ENCODE data around the gene PPM1J.

DNA sequence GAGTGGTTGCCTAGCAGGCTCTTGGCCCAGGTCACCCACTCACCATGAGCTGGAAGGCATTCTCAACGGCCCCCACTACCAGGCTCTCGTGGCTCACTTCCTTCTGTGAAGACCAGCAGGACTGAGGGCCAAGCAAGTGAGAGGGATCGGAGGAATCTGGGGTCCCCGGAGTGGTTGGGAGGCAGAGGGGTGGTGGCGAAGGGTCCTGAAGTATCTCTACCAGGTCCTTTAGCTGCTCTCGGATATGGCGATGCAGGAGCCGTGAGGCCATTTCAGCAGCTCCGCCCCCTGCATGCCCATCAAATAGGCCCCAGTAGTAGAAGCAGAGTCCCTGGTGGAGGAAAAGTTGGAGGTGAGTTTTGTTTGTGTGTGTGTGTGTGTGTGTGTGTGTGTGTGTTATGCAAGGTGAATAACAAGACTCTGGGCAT lies 2.4 kb downstream of the PPM1J start:
- TF ChIP-seq SMARCB1 (IDR thresholded peaks at IDR 0.05; ENCODE audit: insufficient read length, low read depth) (no peak), YBX1 (IDR thresholded peaks at IDR 0.05) (no peak), RHOXF2B (CRISPR knock-in tag; conservative IDR thresholded peaks at IDR 0.05) (no peak), ZNF12 (CRISPR knock-in tag; IDR thresholded peaks at IDR 0.05) (no peak), NR2C2 (CRISPR knock-in tag; IDR thresholded peaks at IDR 0.05) (no peak), NR2C2 (tag; IDR thresholded peaks at IDR 0.05) (no peak), EZH2 (IDR thresholded peaks at IDR 0.05; ENCODE audit: borderline replicate concordance, low read depth, low read length) (no peak), ZNF707 (CRISPR knock-in tag; conservative IDR thresholded peaks at IDR 0.05) (no peak), ZNF3 (CRISPR knock-in tag; IDR thresholded peaks at IDR 0.05) (no peak), MYBL2 (IDR thresholded peaks at IDR 0.05; ENCODE audit: low read depth) (no peak), MYBL2 (CRISPR knock-in tag; IDR thresholded peaks at IDR 0.05; ENCODE audit: borderline replicate concordance) (no peak), ZNF146 (CRISPR knock-in tag; IDR thresholded peaks at IDR 0.05; ENCODE audit: unreplicated experiment) (no peak), ZNF324 (CRISPR knock-in tag; IDR thresholded peaks at IDR 0.05) (no peak)
- TF ChIP-seq, protein P1, sequence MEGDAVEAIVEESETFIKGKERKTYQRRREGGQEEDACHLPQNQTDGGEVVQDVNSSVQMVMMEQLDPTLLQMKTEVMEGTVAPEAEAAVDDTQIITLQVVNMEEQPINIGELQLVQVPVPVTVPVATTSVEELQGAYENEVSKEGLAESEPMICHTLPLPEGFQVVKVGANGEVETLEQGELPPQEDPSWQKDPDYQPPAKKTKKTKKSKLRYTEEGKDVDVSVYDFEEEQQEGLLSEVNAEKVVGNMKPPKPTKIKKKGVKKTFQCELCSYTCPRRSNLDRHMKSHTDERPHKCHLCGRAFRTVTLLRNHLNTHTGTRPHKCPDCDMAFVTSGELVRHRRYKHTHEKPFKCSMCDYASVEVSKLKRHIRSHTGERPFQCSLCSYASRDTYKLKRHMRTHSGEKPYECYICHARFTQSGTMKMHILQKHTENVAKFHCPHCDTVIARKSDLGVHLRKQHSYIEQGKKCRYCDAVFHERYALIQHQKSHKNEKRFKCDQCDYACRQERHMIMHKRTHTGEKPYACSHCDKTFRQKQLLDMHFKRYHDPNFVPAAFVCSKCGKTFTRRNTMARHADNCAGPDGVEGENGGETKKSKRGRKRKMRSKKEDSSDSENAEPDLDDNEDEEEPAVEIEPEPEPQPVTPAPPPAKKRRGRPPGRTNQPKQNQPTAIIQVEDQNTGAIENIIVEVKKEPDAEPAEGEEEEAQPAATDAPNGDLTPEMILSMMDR (IDR thresholded peaks at IDR 0.05 in 2 of 3, conservative IDR thresholded peaks at IDR 0.05 in 1 of 3; ENCODE audit: insufficient read depth in 2 of 3, low read depth in 1 of 3, low read length in 3 of 3), result no peak
